A549 (cell line): ENCODE data around the gene TBC1D22A.

ENCODE experiments used
- BHLHE40 ChIP-seq: IDR thresholded peaks from 2 replicates; pipeline ENCODE4 v1.6.1; 2012; ENCODE audit warnings: low read depth, low read length, inconsistent platforms
- CBX8 ChIP-seq: fragments of 200-600 bp; sonication (generic); IDR thresholded peaks from 2 replicates; pipeline ENCODE4 v1.6.1; 2016
- EHMT2 ChIP-seq: fragments of 200-600 bp; sonication (generic); IDR thresholded peaks from 2 replicates; pipeline ENCODE4 v1.6.1; 2016; ENCODE audit warnings: antibody characterized with exemption, low read depth, mild to moderate bottlenecking, moderate library complexity
- HOXA7 ChIP-seq: fragments of 250-450 bp; sonication (Bioruptor Pico); IDR thresholded peaks from 2 replicates; pipeline ENCODE4 v1.5.0; 2020; ENCODE audit warnings: mild to moderate bottlenecking, moderate library complexity
- POLR2AphosphoS2 ChIP-seq: conservative IDR thresholded peaks from 2 replicates; pipeline ENCODE4 v1.6.1; 2012; ENCODE audit warnings: low read length, improper control_type of control experiment, inconsistent platforms
- RAD21 ChIP-seq, 2 experiments: fragments of >200 bp in 1 of 2; sonication (Bioruptor Twin) in 1 of 2; formaldehyde crosslinking in 1 of 2; IDR thresholded peaks in 1 of 2; conservative IDR thresholded peaks in 1 of 2; 2 replicates in 1 of 2; 3 replicates in 1 of 2; pipeline ENCODE4 v1.6.1; 2012 to 2018; ENCODE audit warnings: inconsistent platforms in 1 of 2
- RFX5 ChIP-seq: fragments of 450-650 bp; IDR thresholded peaks from 2 replicates; pipeline ENCODE4 v1.7.1; 2014; ENCODE audit warnings: antibody characterized with exemption, mild to moderate bottlenecking, moderate library complexity
- TF ChIP-seq, protein P1 (sequence below): fragments of >200 bp; sonication (Bioruptor Twin); formaldehyde crosslinking; IDR thresholded peaks from 3 replicates; pipeline ENCODE4 v1.5.1; 2016
- TF ChIP-seq, protein P2 (sequence below): fragments of 450-650 bp; IDR thresholded peaks from 2 replicates; pipeline ENCODE4 v1.6.1; 2014; ENCODE audit warnings: antibody characterized with exemption
- TF ChIP-seq, protein P3 (sequence below): IDR thresholded peaks from 2 replicates; pipeline ENCODE4 v1.6.1; 2012

DNA sequence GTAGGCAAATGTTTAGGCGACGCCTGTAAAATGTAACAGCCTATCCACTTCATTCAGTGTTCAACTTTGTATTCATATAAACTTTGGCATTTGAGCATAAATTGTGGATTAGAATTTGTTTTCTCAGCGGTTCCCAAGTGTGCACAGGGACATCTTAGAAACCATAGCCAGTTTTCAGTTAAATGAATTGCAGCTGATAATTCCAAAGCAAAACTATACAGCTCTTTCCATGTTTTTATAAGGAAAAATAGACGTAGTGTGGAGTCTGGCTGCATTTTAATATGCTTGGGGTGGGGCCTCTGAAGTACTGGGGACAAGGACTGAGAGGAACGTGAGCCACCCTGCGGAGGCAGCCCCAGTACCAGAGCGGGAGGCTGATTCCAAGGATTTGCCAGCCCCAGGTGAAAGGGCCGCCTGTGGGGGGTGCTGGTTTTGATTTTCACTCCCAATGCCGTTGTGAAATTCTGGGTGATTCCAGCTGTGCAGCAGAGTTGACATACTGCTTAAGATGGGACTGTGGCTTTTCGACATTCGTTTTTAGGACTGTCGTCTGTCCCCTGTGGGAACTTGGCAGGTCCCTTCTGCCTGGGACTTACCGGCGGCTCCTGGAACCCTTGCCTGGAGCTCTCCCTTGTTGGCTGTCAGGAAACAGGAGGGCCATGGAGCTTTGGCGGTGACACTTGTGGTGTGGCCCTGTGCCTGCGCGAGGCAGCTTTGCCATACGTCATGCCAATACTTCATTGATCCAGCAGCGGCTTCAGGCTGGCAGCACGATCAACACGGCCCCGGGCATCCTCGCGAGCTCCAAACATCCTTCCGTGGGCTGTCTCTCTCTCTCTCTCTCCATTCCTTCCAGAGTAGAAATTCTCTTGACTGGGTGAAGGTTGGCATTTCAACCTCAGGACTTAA lies 370.9 kb downstream of the TBC1D22A start:
- TF ChIP-seq EHMT2 (no peak), RAD21 (conservative IDR thresholded peaks at IDR 0.05 in 1 of 2, IDR thresholded peaks at IDR 0.05 in 1 of 2) (no peak), BHLHE40 (no peak), RFX5 (no peak), HOXA7 (no peak), CBX8 (no peak), POLR2AphosphoS2 (no peak)
- TF ChIP-seq, protein P1, sequence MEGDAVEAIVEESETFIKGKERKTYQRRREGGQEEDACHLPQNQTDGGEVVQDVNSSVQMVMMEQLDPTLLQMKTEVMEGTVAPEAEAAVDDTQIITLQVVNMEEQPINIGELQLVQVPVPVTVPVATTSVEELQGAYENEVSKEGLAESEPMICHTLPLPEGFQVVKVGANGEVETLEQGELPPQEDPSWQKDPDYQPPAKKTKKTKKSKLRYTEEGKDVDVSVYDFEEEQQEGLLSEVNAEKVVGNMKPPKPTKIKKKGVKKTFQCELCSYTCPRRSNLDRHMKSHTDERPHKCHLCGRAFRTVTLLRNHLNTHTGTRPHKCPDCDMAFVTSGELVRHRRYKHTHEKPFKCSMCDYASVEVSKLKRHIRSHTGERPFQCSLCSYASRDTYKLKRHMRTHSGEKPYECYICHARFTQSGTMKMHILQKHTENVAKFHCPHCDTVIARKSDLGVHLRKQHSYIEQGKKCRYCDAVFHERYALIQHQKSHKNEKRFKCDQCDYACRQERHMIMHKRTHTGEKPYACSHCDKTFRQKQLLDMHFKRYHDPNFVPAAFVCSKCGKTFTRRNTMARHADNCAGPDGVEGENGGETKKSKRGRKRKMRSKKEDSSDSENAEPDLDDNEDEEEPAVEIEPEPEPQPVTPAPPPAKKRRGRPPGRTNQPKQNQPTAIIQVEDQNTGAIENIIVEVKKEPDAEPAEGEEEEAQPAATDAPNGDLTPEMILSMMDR: no peak
- TF ChIP-seq, protein P2, sequence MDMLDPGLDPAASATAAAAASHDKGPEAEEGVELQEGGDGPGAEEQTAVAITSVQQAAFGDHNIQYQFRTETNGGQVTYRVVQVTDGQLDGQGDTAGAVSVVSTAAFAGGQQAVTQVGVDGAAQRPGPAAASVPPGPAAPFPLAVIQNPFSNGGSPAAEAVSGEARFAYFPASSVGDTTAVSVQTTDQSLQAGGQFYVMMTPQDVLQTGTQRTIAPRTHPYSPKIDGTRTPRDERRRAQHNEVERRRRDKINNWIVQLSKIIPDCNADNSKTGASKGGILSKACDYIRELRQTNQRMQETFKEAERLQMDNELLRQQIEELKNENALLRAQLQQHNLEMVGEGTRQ: no peak
- TF ChIP-seq, protein P3, sequence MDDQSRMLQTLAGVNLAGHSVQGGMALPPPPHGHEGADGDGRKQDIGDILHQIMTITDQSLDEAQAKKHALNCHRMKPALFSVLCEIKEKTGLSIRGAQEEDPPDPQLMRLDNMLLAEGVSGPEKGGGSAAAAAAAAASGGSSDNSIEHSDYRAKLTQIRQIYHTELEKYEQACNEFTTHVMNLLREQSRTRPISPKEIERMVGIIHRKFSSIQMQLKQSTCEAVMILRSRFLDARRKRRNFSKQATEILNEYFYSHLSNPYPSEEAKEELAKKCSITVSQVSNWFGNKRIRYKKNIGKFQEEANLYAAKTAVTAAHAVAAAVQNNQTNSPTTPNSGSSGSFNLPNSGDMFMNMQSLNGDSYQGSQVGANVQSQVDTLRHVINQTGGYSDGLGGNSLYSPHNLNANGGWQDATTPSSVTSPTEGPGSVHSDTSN: no peak
